Measurements from ENCODE around the gene PPM1H. TPM values are rescaled to one million over a fixed set of nuclear protein-coding genes. Genes with fewer than 3 reads are reported as not detected.

Gene PPM1H
- total and polyA plus RNA-seq, 2 donors (not counting 1 experiment from before 2014, with no cell fraction given) = 0.01 TPM; not detected in 1

GRCh38 chr12:62711631-62712241 lies 223.2 kb downstream of the PPM1H start:
- H3K79me2 ChIP-seq (ENCODE audit: control insufficient read depth, insufficient read depth, low read length) = no peaks in the 10 kb centered on the region
- H3K4me2 ChIP-seq (replicated peaks; ENCODE audit: low read depth, low read length, poor library complexity, severe bottlenecking) = no peak overlapping the region
- ChIA-PET POLR2A (no interaction called here), CTCF (no interaction called here)
- intact Hi-C loops (cut with micrococcal nuclease) = no loop called here
- no peaks in the 10 kb centered on the region for H3K9me3 ChIP-seq (ENCODE audit: control extremely low read depth in 1 of 3, control insufficient read depth in 2 of 3, insufficient read depth in 1 of 3, low read length in 2 of 3)
- no peak overlapping the region for H3K4me3 ChIP-seq (ENCODE audit: control extremely low read depth in 1 of 5, extremely low read depth in 1 of 5, insufficient read depth in 1 of 5, low read depth in 2 of 5, low read length in 4 of 5)
- no peaks in the 10 kb centered on the region for H3K4me1 ChIP-seq (ENCODE audit: control insufficient read depth in 2 of 2, insufficient read depth in 2 of 2, low read length in 2 of 2)
- H3K36me3 ChIP-seq (replicated peaks in 1 of 2; ENCODE audit: control extremely low read depth in 1 of 2, control insufficient read depth in 1 of 2, extremely low read depth in 1 of 2, insufficient read depth in 2 of 2, low read length in 1 of 2) = no peaks in the 10 kb centered on the region
- Mint-ChIP-seq H3K27ac (no peak overlapping the region), H3K9me3 (ENCODE audit: insufficient read depth) (no peaks in the 10 kb centered on the region), H3K4me3 (no peak overlapping the region), H3K4me1 (no peaks in the 10 kb centered on the region), H3K27me3 (peaks cover 3% of the 10 kb centered on the region)
- no peaks in the 10 kb centered on the region for H4K20me1 ChIP-seq (ENCODE audit: control insufficient read depth, insufficient read depth, low read length, poor library complexity, severe bottlenecking)
- no peak for ATAC-seq (ENCODE audit: low read depth)
- no peak overlapping the region for H3K27ac ChIP-seq (ENCODE audit: low read length in 2 of 2)
- WGBS (ENCODE audit: insufficient coverage) = 91% methylated on average over 4 of the region's 10 CpGs
- no peaks in the 10 kb centered on the region for H3K27me3 ChIP-seq (replicated peaks in 1 of 4; ENCODE audit: control extremely low read depth in 1 of 4, control insufficient read depth in 3 of 4, insufficient read depth in 4 of 4, low read length in 3 of 4)
- TF ChIP-seq EZH2 (IDR thresholded peaks at IDR 0.05; ENCODE audit: borderline replicate concordance, insufficient read depth, low read depth, low read length, poor library complexity, severe bottlenecking) (no peak), CTCF (IDR thresholded peaks at IDR 0.05) (no peak)
- no peak overlapping the region for H2AFZ ChIP-seq (ENCODE audit: insufficient read depth, low read depth, low read length, poor library complexity, severe bottlenecking)
- H3K9ac ChIP-seq (ENCODE audit: low read length) = no peak overlapping the region
- no peak for DNase-seq

GRCh38 chr12:62709311-62709710 lies 225.6 kb downstream of the PPM1H start:
- TF ChIP-seq EZH2 (IDR thresholded peaks at IDR 0.05; ENCODE audit: borderline replicate concordance, insufficient read depth, low read depth, low read length, poor library complexity, severe bottlenecking) (no peak), CTCF (IDR thresholded peaks at IDR 0.05) (no peak)
- ATAC-seq (ENCODE audit: low read depth) (no peak), DNase-seq (no peak)
- intact Hi-C loops (cut with micrococcal nuclease) = no loop called here
- Mint-ChIP-seq H3K27ac (no peak overlapping the region), H3K4me3 (no peak overlapping the region), H3K4me1 (no peaks in the 10 kb centered on the region), H3K27me3 (peaks cover 3% of the 10 kb centered on the region), H3K9me3 (ENCODE audit: insufficient read depth) (no peaks in the 10 kb centered on the region)
- Histone ChIP-seq H3K36me3 (replicated peaks in 1 of 2; ENCODE audit: control extremely low read depth in 1 of 2, control insufficient read depth in 1 of 2, extremely low read depth in 1 of 2, insufficient read depth in 2 of 2, low read length in 1 of 2) (no peaks in the 10 kb centered on the region), H2AFZ (ENCODE audit: insufficient read depth, low read depth, low read length, poor library complexity, severe bottlenecking) (no peak overlapping the region), H3K4me2 (replicated peaks; ENCODE audit: low read depth, low read length, poor library complexity, severe bottlenecking) (no peak overlapping the region), H3K79me2 (ENCODE audit: control insufficient read depth, insufficient read depth, low read length) (no peaks in the 10 kb centered on the region), H3K27ac (ENCODE audit: low read length in 2 of 2) (no peak overlapping the region), H3K4me1 (ENCODE audit: control insufficient read depth in 2 of 2, insufficient read depth in 2 of 2, low read length in 2 of 2) (no peaks in the 10 kb centered on the region), H3K9ac (ENCODE audit: low read length) (no peak overlapping the region), H3K27me3 (replicated peaks in 1 of 4; ENCODE audit: control extremely low read depth in 1 of 4, control insufficient read depth in 3 of 4, insufficient read depth in 4 of 4, low read length in 3 of 4) (no peaks in the 10 kb centered on the region), H3K9me3 (ENCODE audit: control extremely low read depth in 1 of 3, control insufficient read depth in 2 of 3, insufficient read depth in 1 of 3, low read length in 2 of 3) (no peaks in the 10 kb centered on the region), H4K20me1 (ENCODE audit: control insufficient read depth, insufficient read depth, low read length, poor library complexity, severe bottlenecking) (no peaks in the 10 kb centered on the region), H3K4me3 (ENCODE audit: control extremely low read depth in 1 of 5, extremely low read depth in 1 of 5, insufficient read depth in 1 of 5, low read depth in 2 of 5, low read length in 4 of 5) (no peak overlapping the region)
- POLR2A ChIA-PET = no interaction called here
- CTCF ChIA-PET = no interaction called here
- WGBS (ENCODE audit: insufficient coverage) = 100% methylated on average over 2 of the region's 2 CpGs

All from B cell (primary cell).